HEK293 (cell line): ENCODE data around the gene STRBP.

Experiments used
- CTCF ChIA-PET: fragments of 350-600 bp; formaldehyde crosslinking; extraction: SDS; loops from one replicate; lab custom pipeline; 2021; ENCODE audit warnings: antibody characterized with exemption; lab: Yijun Ruan, JAX
- POLR2A ChIA-PET: fragments of 300-600 bp; formaldehyde crosslinking; extraction: SDS; loops from one replicate; lab custom pipeline; 2020; ENCODE audit warnings: antibody characterized with exemption, inconsistent platforms; lab: Yijun Ruan, JAX
- H3K27ac ChIP-seq: fragments of 200-500 bp; sonication (Bioruptor generic); 2 replicates; pipeline ENCODE4 v1.5.1; 2014; ENCODE audit warnings: low read depth, low read length, control low read depth, inconsistent platforms; ENCODE audit errors: extremely low read depth
- H3K36me3 ChIP-seq, 2 experiments: fragments of 200-500 bp in 1 of 2; sonication (Bioruptor generic) in 1 of 2; 1 replicate in 1 of 2; 2 replicates in 1 of 2; pipeline ENCODE4 v1.5.1; 2014 to 2017; ENCODE audit warnings: inconsistent platforms in 2 of 2, low read length in 2 of 2; ENCODE audit not compliant: control insufficient read depth in 2 of 2, insufficient read depth in 1 of 2
- H3K4me1 ChIP-seq: fragments of 200-500 bp; sonication (Bioruptor generic); 2 replicates; pipeline ENCODE4 v1.5.1; 2014; ENCODE audit warnings: mild to moderate bottlenecking, low read length, inconsistent platforms; ENCODE audit not compliant: control insufficient read depth, insufficient read depth
- H3K4me3 ChIP-seq: 2 replicates; pipeline ENCODE4 v1.5.1; 2011; ENCODE audit warnings: low read depth, mild to moderate bottlenecking, control low read depth, low read length, moderate library complexity
- H3K9me3 ChIP-seq: fragments of 200-500 bp; sonication (Bioruptor generic); 2 replicates; pipeline ENCODE4 v1.5.1; 2014; ENCODE audit warnings: low read depth, low read length, inconsistent platforms; ENCODE audit not compliant: control insufficient read depth, insufficient read depth
- GLI4 ChIP-seq: fragments of 450-650 bp; formaldehyde crosslinking; IDR thresholded peaks from 2 replicates; pipeline ENCODE4 v1.5.1; 2016; ENCODE audit warnings: missing biosample characterization, missing genetic modification characterization
- KLF7 ChIP-seq: fragments of 450-650 bp; formaldehyde crosslinking; IDR thresholded peaks from 2 replicates; pipeline ENCODE4 v1.5.1; 2016; ENCODE audit warnings: missing biosample characterization, missing genetic modification characterization, borderline replicate concordance
- KLF9 ChIP-seq: fragments of 450-650 bp; formaldehyde crosslinking; IDR thresholded peaks from 2 replicates; pipeline ENCODE4 v1.5.1; 2016; ENCODE audit warnings: missing biosample characterization, missing genetic modification characterization, low read depth
- OSR2 ChIP-seq: fragments of 450-650 bp; formaldehyde crosslinking; IDR thresholded peaks from 2 replicates; pipeline ENCODE4 v1.5.1; 2016; ENCODE audit warnings: missing biosample characterization, missing genetic modification characterization
- PRDM2 ChIP-seq: fragments of 450-650 bp; formaldehyde crosslinking; IDR thresholded peaks from 2 replicates; pipeline ENCODE4 v1.5.1; 2016; ENCODE audit warnings: missing biosample characterization, missing genetic modification characterization, borderline replicate concordance
- SCRT1 ChIP-seq: fragments of 450-650 bp; formaldehyde crosslinking; IDR thresholded peaks from 2 replicates; pipeline ENCODE4 v1.5.1; 2016; ENCODE audit warnings: missing biosample characterization, missing genetic modification characterization, borderline replicate concordance
- TCF7L2 ChIP-seq: IDR thresholded peaks from 2 replicates; pipeline ENCODE4 v1.6.1; 2011; ENCODE audit warnings: low read depth, mild to moderate bottlenecking, inconsistent platforms, low read length, moderate library complexity, borderline replicate concordance
- ZBTB20 ChIP-seq: fragments of 450-650 bp; formaldehyde crosslinking; IDR thresholded peaks from 2 replicates; pipeline ENCODE4 v1.5.1; 2016; ENCODE audit warnings: missing biosample characterization, missing genetic modification characterization
- ZBTB6 ChIP-seq: fragments of 450-650 bp; formaldehyde crosslinking; IDR thresholded peaks from 2 replicates; pipeline ENCODE4 v1.5.1; 2017; ENCODE audit warnings: missing biosample characterization, missing genetic modification characterization
- ZFP69B ChIP-seq: fragments of 450-650 bp; formaldehyde crosslinking; IDR thresholded peaks from 2 replicates; pipeline ENCODE4 v1.5.1; 2016; ENCODE audit warnings: missing biosample characterization, missing genetic modification characterization
- ZNF10 ChIP-seq: fragments of 450-650 bp; formaldehyde crosslinking; IDR thresholded peaks from 2 replicates; pipeline ENCODE4 v1.5.1; 2017; ENCODE audit warnings: missing biosample characterization, missing genetic modification characterization
- ZNF155 ChIP-seq: fragments of 450-650 bp; formaldehyde crosslinking; IDR thresholded peaks from 2 replicates; pipeline ENCODE4 v1.5.1; 2016; ENCODE audit warnings: missing biosample characterization, missing genetic modification characterization
- ZNF473 ChIP-seq: fragments of 450-650 bp; formaldehyde crosslinking; IDR thresholded peaks from 2 replicates; pipeline ENCODE4 v1.5.1; 2017; ENCODE audit warnings: missing biosample characterization, missing genetic modification characterization
- ZNF501 ChIP-seq: fragments of 450-650 bp; formaldehyde crosslinking; IDR thresholded peaks from 2 replicates; pipeline ENCODE4 v1.5.1; 2016; ENCODE audit warnings: missing biosample characterization, missing genetic modification characterization
- ZNF514 ChIP-seq: fragments of 450-650 bp; formaldehyde crosslinking; IDR thresholded peaks from 2 replicates; pipeline ENCODE4 v1.5.1; 2016; ENCODE audit warnings: missing biosample characterization, missing genetic modification characterization
- ZNF544 ChIP-seq: fragments of 450-650 bp; formaldehyde crosslinking; IDR thresholded peaks from 2 replicates; pipeline ENCODE4 v1.5.0; 2017; ENCODE audit warnings: missing biosample characterization, missing genetic modification characterization
- ZNF639 ChIP-seq: fragments of 450-650 bp; formaldehyde crosslinking; IDR thresholded peaks from 2 replicates; pipeline ENCODE4 v1.5.1; 2016; ENCODE audit warnings: missing biosample characterization, missing genetic modification characterization
- ZNF707 ChIP-seq: fragments of 450-650 bp; formaldehyde crosslinking; IDR thresholded peaks from 2 replicates; pipeline ENCODE4 v1.5.1; 2016; ENCODE audit warnings: missing biosample characterization, missing genetic modification characterization
- ZSCAN16 ChIP-seq: fragments of 450-650 bp; formaldehyde crosslinking; IDR thresholded peaks from 2 replicates; pipeline ENCODE4 v1.5.1; 2016; ENCODE audit warnings: missing biosample characterization, missing genetic modification characterization
- ZSCAN30 ChIP-seq: fragments of 450-650 bp; IDR thresholded peaks from 2 replicates; pipeline ENCODE4 v1.5.1; 2018; ENCODE audit warnings: missing biosample characterization, mild to moderate bottlenecking, missing genetic modification characterization, moderate library complexity

The STRBP gene

GRCh38 chr9:123150708-123151503 lies 117.5 kb downstream of the STRBP start:
- Histone ChIP-seq H3K36me3 (peaks cover 4 to 19% of the 10 kb centered on the region in 2 experiments; a peak in 2 of 3 replicates), H3K4me3 (no peak overlapping the region), H3K4me1 (no peaks in the 10 kb centered on the region), H3K27ac (no peak overlapping the region), H3K9me3 (no peaks in the 10 kb centered on the region)
- ChIA-PET CTCF (no interaction called here), POLR2A (no interaction called here)
- TF ChIP-seq ZNF639 (tag by site-specific recombination) (no peak), ZNF544 (tag by site-specific recombination) (no peak), ZSCAN16 (no peak), ZNF707 (tag by site-specific recombination) (no peak), ZNF501 (tag by site-specific recombination) (no peak), OSR2 (tag by site-specific recombination) (no peak), ZBTB20 (tag by site-specific recombination) (no peak), PRDM2 (tag by site-specific recombination) (no peak), TCF7L2 (no peak), ZNF10 (tag by site-specific recombination) (no peak), GLI4 (tag by site-specific recombination) (no peak), ZFP69B (tag by site-specific recombination) (no peak), KLF9 (tag by site-specific recombination) (no peak), ZNF473 (tag by site-specific recombination) (no peak), SCRT1 (tag by site-specific recombination) (no peak), ZNF514 (tag by site-specific recombination) (no peak), ZSCAN30 (tag by site-specific recombination) (no peak), ZNF155 (tag by site-specific recombination) (no peak)

DNA sequence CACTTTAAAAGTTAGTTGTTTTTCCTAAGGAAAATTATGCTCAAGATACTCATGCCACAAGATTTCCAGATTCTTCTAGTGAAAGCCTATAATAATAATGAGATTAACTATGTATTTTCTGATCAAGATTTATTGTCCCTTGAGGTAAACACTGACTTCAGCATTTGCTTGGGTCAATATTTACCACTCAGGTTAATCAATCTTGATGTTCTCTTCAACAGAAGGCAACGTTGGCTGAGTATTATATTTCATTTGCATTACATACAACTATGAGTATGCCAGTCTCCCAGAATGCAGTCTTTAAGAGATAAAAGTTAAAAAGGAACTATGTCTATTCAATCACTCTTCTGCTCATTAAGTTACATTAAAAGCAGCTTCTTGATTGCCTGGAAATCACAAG lies 119.3 kb downstream of the STRBP start:
- H3K9me3 ChIP-seq: no peaks in the 10 kb centered on the region
- peaks cover 4 to 11% of the 10 kb centered on the region in 2 experiments; a peak in 2 of 3 replicates for H3K36me3 ChIP-seq
- H3K4me3 ChIP-seq: no peak overlapping the region
- no peaks in the 10 kb centered on the region for H3K4me1 ChIP-seq
- no peak overlapping the region for H3K27ac ChIP-seq
- ChIA-PET POLR2A (no interaction called here), CTCF (interaction anchor here (0.6 kb wide), 1 partner anchor 142 kb away, joined by 3 read pairs; no protein-coding TSS in a partner anchor)
- TF ChIP-seq KLF7 (tag by site-specific recombination): no peak
- TF ChIP-seq ZBTB6 (tag by site-specific recombination): no peak
